ENCODE results near the gene CCL20.

DNA sequence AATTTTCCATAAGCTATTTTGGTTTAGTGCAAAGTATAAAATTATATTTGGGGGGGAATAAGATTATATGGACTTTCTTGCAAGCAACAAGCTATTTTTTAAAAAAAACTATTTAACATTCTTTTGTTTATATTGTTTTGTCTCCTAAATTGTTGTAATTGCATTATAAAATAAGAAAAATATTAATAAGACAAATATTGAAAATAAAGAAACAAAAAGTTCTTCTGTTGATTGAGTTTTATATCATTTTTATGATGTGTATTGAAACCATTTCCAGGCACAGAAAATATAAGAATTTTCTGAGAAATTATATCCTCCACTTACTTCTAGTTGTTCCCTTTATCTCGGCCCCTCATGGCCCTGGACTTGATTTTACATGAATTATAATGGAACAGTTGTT lies 3.7 kb downstream of the CCL20 start:
- TF ChIP-seq SUZ12 (IDR thresholded peaks at IDR 0.05) = no peak
- TF ChIP-seq ZNF384 (IDR thresholded peaks at IDR 0.05) = no peak
- TF ChIP-seq FOXA1 (IDR thresholded peaks at IDR 0.05) = no peak
- TF ChIP-seq TARDBP (IDR thresholded peaks at IDR 0.05) = no peak
- TF ChIP-seq, protein P1, sequence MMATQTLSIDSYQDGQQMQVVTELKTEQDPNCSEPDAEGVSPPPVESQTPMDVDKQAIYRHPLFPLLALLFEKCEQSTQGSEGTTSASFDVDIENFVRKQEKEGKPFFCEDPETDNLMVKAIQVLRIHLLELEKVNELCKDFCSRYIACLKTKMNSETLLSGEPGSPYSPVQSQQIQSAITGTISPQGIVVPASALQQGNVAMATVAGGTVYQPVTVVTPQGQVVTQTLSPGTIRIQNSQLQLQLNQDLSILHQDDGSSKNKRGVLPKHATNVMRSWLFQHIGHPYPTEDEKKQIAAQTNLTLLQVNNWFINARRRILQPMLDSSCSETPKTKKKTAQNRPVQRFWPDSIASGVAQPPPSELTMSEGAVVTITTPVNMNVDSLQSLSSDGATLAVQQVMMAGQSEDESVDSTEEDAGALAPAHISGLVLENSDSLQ (IDR thresholded peaks at IDR 0.05) = no peak
- TF ChIP-seq NFRKB (IDR thresholded peaks at IDR 0.05) = no peak
- TF ChIP-seq SP1 (IDR thresholded peaks at IDR 0.05) = no peak
- no peak for TF ChIP-seq LEF1 (IDR thresholded peaks at IDR 0.05; ENCODE audit: borderline replicate concordance)
- TF ChIP-seq FOXM1 (IDR thresholded peaks at IDR 0.05; ENCODE audit: borderline replicate concordance) = no peak

All from HEK293T (cell line).